Measurements from ENCODE around the gene ARL4A.

The ARL4A gene

DNA sequence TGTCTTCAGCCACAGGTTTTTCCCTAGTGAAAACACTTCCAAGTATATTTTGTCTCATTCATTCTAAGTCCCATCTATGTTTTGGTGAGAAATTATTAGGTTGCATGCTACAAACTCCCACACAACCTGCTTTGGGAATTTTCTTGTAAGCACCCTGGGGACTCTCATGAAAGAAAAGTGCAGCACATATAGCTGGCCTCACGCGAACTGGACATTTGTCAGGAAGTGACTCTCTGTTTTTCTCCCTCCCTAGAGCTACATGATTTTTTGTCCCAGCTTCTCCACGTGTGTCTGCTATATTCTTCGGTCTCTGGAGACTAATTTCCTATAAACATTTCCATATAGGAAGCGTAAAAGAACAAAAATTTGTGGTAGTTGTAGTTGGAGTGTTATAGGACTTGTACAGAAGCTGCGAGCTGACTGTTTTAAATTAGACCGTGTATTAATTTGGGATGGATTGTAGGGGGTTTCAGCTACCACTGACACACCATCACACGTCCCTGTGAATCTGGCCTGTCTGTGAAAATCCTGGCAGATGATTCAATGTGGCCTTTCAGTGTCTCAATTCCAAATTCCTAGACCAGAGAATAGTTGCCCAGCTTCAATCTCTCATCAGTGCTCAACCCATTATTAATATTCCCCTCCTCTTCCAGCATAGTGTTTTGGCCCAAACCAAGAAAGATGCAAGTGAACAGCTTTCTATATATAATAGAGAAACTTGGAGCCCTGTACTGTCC is 40.2 kb downstream of the ARL4A start:
- no peak for DNase-seq

DNA sequence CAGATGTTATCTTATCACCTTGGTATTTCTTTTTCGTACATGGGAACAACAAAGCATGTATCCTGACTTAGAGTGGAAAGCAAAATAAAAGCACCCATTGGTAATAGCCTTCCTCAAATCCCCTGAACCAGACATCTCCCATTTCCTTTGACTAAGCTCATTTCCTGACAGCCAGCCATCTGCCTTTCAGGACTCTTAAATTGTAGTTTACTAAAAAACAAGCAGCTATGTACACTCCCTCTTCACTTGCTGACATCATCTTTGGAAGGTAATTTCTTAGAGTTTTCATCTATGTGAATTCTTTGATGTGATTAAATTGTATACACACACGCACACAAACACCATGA is 40.7 kb downstream of the ARL4A start:
- DNase-seq, result no peak

DNA sequence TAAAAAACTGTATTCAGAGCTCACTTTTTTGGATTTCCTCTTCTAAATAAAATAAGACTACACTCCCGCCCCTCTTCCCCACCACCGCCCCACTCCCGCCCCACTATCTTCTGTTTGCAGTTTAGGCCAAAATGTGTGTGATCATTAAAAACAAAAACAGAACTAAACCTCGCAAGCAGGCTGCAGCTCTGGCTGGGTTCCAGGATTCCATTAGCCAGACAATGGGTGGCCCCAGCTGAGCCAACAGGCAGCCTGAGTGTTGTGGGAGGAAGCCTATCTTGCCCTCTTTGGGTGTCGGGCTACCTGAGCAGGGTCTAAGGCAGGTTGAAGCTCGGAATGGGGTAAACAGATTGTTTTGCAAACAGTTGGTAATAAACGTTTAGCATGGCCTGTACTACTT is 41.7 kb downstream of the ARL4A start:
- DNase-seq, result peak; percentile 89

DNA sequence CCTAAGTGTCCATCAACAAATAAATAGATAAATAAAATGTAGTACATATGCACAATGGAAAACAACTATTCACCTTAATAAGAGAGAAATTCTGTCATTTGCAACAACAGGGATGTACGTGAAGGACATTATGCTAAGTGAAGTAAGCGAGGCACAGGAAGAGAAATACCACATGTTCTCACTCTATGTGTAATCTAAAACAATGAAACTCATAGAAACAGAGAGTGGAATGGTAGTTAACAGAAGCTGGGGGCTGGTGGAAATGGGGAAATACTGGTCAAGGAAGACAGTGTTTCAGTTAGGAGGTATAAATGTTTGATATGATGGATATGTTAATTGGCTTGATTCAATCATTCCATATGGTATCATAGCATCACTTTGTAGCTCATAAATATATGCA is 43.1 kb downstream of the ARL4A start:
- no peak for DNase-seq

DNA sequence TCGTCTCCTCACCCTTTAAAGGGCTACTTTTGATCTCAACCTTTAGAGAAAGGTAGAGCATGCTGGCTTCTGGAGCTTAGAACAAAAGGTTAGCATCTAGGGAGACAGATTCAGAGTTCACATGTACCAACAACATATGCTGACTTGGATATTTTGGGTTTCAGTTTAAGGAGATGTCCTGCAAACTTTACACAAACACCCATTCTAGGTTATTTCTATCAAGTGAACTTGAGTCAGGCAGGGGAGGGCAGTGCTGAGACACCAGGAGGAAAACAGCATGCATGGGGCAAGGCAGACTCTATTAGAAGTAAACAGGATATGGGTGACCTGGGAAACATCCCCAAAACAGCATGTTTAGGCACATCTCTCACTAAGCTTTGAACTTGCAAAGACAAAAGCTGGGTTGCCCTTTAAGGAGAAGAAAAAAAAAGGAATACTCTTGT is 43.8 kb downstream of the ARL4A start:
- no peak for DNase-seq

DNA sequence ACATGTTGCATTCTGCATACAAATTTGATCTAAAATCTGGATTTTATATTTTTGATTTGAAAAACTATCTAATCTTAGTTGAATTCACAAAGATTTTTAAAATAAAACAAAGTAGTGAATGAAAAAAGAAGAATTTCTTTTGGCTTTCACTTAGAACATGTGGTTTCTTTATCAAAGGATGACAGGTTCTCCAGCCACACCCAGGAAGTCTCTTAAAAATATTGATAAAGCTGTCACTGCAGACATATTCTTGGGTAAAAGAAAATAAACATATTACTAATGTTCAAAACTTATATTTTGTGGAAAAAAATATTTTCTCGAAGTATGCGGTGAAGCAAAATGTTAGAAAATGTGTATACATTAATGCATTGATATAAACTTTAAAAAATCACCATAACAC is 44.3 kb downstream of the ARL4A start:
- no peak for DNase-seq

DNA sequence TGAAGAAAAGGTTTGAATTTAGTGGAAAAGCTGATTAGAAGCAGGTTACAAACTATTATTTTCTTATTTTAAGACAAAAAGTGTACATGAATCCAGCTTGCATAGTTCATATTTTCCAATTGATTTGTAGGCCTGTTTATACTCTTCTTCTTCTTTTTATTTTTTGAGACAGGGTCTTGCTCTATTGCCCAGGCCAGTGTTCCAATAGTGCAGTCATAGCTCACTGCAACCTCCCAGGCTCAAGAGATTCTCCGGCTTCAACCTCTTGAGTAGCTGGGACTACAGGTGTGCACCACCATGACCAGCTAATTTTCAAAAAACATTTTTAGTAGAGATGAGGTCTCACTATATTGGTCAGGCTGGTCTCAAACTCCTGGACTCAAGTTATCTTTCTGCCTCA is 45.0 kb downstream of the ARL4A start:
- DNase-seq, result no peak

DNA sequence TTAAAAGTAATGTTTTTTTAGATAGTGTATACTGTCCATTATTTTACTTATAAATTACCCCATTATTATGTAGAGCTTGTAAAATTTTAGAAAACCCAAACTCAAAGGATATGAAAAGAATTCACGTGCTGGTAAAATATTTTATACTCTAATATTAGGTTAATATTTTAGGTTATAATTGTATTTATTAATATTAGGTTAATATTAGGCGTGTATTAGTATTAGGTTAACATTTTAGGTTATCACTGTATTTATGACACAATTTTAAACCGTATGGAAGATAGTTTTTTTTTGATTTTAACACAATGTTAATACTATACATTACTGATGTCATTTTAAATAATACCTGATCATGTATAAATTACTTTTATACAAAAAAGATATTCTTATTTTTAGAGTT is 48.5 kb downstream of the ARL4A start:
- DNase-seq, result no peak

DNA sequence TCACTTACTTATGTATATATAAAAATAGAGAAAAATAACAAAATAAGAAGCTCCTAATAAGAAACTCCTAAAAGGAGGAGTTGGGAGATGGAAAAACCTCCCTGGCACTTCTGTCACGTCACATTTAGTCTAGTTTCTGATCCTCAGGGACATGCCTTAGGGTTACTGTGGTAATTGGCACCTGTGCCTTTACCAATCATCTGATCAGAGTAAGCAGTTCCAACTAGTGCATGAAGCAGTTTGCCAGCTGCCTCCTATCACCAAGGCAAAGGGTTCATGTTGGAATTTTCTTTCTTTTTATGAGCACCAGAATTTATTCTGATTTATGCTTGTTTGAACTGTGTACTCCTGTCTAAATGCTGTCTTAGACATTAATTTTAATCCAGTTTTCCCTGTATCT is 49.9 kb downstream of the ARL4A start:
- no peak for DNase-seq

DNA sequence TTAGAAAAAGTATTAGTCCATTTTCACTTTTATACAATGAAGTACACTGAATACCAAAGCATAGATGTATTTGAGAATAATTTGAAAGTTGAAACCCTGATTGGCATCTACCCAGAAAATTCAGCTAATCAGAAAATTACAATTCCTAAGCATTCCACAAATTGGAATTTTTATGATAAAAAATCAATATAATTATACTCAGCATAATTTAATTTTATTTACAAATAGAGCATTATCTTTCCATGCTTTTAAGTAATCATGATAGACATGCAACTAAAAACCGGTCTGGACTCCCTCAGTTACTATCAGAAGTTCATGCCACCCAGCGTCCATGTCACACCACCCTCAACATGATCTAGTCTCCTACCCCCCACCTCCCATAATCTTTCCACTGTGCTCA is 50.4 kb downstream of the ARL4A start:
- DNase-seq, result no peak

DNA sequence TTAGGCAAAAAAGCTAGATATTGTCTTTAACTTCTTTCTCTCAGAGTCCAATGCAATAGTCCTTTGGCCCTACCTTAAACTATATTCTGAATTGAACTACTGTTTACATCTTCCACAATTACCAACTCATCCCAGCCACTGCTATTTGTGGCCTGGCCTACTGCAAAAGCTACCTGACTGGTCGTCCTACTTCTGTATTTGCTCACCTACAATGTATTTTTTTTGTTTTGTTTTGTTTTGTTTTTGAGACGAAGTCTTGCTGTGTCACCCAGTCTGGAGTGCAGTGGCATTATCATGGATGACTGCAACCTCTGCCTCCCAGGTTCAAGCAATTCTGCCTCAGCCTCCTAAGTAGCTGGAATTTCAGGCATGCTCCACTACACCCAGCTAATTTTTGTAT is 51.2 kb downstream of the ARL4A start:
- DNase-seq, result no peak

Measured in NCI-H1436 (cell line).